Central memory CD8-positive, alpha-beta T cell (primary cell): ENCODE results near the gene IGBP1.

Source experiments
- ATAC-seq: fragments of 150-1000 bp; cut with Tn5 transposase; replicated peaks from 2 replicates; pipeline ENCODE4 v1.10.0; 2022; ENCODE audit warnings: mild to moderate bottlenecking, moderate FRiP score, moderate number of reproducible peaks; ENCODE audit not compliant: poor library complexity, severe bottlenecking; ENCODE audit errors: extremely low read depth
- DNase-seq, 2 donors: peaks; one replicate each; pipeline ENCODE4 v3.0.0; 2021; ENCODE audit warnings: low spot score in 2 of 2
- H3K27ac Mint-ChIP-seq: one replicate; pipeline ENCODE4 v1.8.0; 2022; ENCODE audit warnings: low read depth, mild to moderate bottlenecking, moderate library complexity, mixed read lengths
- H3K27me3 Mint-ChIP-seq: one replicate; pipeline ENCODE4 v1.8.0; 2022; ENCODE audit warnings: mixed read lengths
- H3K36me3 Mint-ChIP-seq: one replicate; pipeline ENCODE4 v1.8.0; 2022; ENCODE audit warnings: mild to moderate bottlenecking, moderate library complexity, mixed read lengths; ENCODE audit not compliant: insufficient read depth
- H3K4me1 Mint-ChIP-seq: one replicate; pipeline ENCODE4 v1.8.0; 2022; ENCODE audit warnings: mixed read lengths
- H3K4me3 Mint-ChIP-seq: one replicate; pipeline ENCODE4 v1.8.0; 2022; ENCODE audit warnings: mild to moderate bottlenecking, moderate library complexity, mixed read lengths
- H3K9me3 Mint-ChIP-seq: one replicate; pipeline ENCODE4 v1.8.0; 2022; ENCODE audit warnings: mixed read lengths

Gene IGBP1

GRCh38 chrX:70128071-70128470 lies 5.2 kb upstream of the IGBP1 start:
- Mint-ChIP-seq H3K27ac (no peak overlapping the region), H3K36me3 (peaks cover 3% of the 10 kb centered on the region), H3K27me3 (no peaks in the 10 kb centered on the region), H3K4me3 (no peak overlapping the region), H3K9me3 (no peaks in the 10 kb centered on the region), H3K4me1 (peaks cover 4% of the 10 kb centered on the region)
- ATAC-seq: no peak
- DNase-seq: no peak

GRCh38 chrX:70129816-70130215 lies 3.4 kb upstream of the IGBP1 start:
- H3K9me3 Mint-ChIP-seq: no peaks in the 10 kb centered on the region
- ATAC-seq (no peak), DNase-seq (no peak)
- H3K36me3 Mint-ChIP-seq: peaks cover 14% of the 10 kb centered on the region
- H3K27ac Mint-ChIP-seq: no peak overlapping the region
- no peaks in the 10 kb centered on the region for H3K27me3 Mint-ChIP-seq
- H3K4me1 Mint-ChIP-seq: peaks cover 12% of the 10 kb centered on the region
- no peak overlapping the region for H3K4me3 Mint-ChIP-seq

- peaks cover 27% of the 10 kb centered on the region for H3K4me1 Mint-ChIP-seq
- no peaks in the 10 kb centered on the region for H3K27me3 Mint-ChIP-seq
- no peak for DNase-seq
- peak overlapping the region; percentile 98 for H3K27ac Mint-ChIP-seq
- H3K36me3 Mint-ChIP-seq: peaks cover 20% of the 10 kb centered on the region
- ATAC-seq: no peak
- H3K4me3 Mint-ChIP-seq: no peak overlapping the region
- no peaks in the 10 kb centered on the region for H3K9me3 Mint-ChIP-seq
Measured at GRCh38 chrX:70132224-70132623, 1.0 kb upstream of the IGBP1 start.

- Mint-ChIP-seq H3K4me3 (peak overlapping the region; percentile 94), H3K27me3 (no peaks in the 10 kb centered on the region), H3K4me1 (peaks cover 29% of the 10 kb centered on the region), H3K9me3 (no peaks in the 10 kb centered on the region), H3K36me3 (peaks cover 22% of the 10 kb centered on the region), H3K27ac (peak overlapping the region; percentile 98)
- ATAC-seq (no peak), DNase-seq (no peak)
Measured at GRCh38 chrX:70132877-70133302, 357 bp upstream of the IGBP1 start.

DNA sequence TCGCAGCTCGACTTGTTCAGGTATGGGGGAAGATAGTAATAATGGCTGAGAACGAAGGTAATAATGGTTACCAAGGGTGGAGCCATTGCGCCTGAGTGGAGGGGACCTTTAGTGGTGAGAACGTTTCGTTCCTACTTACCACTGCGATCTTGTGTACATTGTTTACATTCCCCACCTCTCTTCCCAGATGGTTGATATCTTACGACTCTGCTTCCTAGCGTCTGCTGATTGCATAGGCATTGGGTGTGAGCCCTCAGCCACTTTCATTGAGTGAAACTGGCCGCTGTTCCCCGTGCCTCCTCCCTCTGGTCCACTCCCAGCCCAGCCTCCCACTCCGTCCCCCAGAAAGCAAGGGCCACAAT lies 850 bp downstream of the IGBP1 start:
- peak overlapping the region; percentile 98 for H3K27ac Mint-ChIP-seq
- DNase-seq (no peak), ATAC-seq (peak; percentile 11)
- no peaks in the 10 kb centered on the region for H3K9me3 Mint-ChIP-seq
- no peaks in the 10 kb centered on the region for H3K27me3 Mint-ChIP-seq
- peak overlapping the region; percentile 94 for H3K4me3 Mint-ChIP-seq
- peaks cover 29% of the 10 kb centered on the region for H3K4me1 Mint-ChIP-seq
- H3K36me3 Mint-ChIP-seq: peaks cover 23% of the 10 kb centered on the region

GRCh38 chrX:70138622-70139021 lies 5.4 kb downstream of the IGBP1 start:
- H3K4me3 Mint-ChIP-seq: no peak overlapping the region

DNA sequence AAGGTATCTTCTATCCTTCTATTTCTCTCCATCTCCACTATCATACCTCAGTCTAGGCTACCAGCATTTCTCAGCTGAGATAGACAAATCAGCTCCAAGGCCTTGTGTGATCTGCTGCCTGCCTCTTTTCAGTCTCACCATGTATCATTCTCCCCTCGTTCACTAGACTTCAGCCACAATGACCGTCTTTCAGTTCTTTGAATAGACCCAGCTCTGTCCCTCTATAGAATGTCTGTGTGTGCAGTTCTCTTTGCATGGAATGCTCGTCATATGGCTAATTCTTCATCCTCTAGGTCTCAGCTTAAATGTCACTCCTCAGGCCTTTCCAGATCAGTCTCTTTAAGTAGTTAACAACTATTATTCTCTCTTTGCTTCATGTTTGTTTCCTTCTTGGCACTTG lies 6.5 kb downstream of the IGBP1 start:
- Mint-ChIP-seq H3K36me3 (peaks cover 27% of the 10 kb centered on the region), H3K27me3 (no peaks in the 10 kb centered on the region), H3K27ac (no peak overlapping the region)

More at GRCh38 chrX:70138622-70139021, 5.4 kb downstream of the IGBP1 start:
- Mint-ChIP-seq H3K9me3 (no peaks in the 10 kb centered on the region), H3K4me1 (peaks cover 33% of the 10 kb centered on the region), H3K36me3 (peaks cover 33% of the 10 kb centered on the region), H3K27ac (no peak overlapping the region), H3K27me3 (no peaks in the 10 kb centered on the region)
- no peak for DNase-seq
- no peak for ATAC-seq

GRCh38 chrX:70141373-70141772 lies 8.1 kb downstream of the IGBP1 start:
- Mint-ChIP-seq H3K9me3 (no peaks in the 10 kb centered on the region), H3K4me1 (peaks cover 25% of the 10 kb centered on the region), H3K27me3 (no peaks in the 10 kb centered on the region), H3K36me3 (peaks cover 24% of the 10 kb centered on the region), H3K27ac (no peak overlapping the region), H3K4me3 (no peak overlapping the region)
- DNase-seq (no peak), ATAC-seq (no peak)

More for the DNA sequence above, 6.5 kb downstream of the IGBP1 start:
- H3K4me3 Mint-ChIP-seq: no peak overlapping the region
- DNase-seq: no peak
- no peak for ATAC-seq
- peaks cover 28% of the 10 kb centered on the region for H3K4me1 Mint-ChIP-seq
- H3K9me3 Mint-ChIP-seq: no peaks in the 10 kb centered on the region

DNA sequence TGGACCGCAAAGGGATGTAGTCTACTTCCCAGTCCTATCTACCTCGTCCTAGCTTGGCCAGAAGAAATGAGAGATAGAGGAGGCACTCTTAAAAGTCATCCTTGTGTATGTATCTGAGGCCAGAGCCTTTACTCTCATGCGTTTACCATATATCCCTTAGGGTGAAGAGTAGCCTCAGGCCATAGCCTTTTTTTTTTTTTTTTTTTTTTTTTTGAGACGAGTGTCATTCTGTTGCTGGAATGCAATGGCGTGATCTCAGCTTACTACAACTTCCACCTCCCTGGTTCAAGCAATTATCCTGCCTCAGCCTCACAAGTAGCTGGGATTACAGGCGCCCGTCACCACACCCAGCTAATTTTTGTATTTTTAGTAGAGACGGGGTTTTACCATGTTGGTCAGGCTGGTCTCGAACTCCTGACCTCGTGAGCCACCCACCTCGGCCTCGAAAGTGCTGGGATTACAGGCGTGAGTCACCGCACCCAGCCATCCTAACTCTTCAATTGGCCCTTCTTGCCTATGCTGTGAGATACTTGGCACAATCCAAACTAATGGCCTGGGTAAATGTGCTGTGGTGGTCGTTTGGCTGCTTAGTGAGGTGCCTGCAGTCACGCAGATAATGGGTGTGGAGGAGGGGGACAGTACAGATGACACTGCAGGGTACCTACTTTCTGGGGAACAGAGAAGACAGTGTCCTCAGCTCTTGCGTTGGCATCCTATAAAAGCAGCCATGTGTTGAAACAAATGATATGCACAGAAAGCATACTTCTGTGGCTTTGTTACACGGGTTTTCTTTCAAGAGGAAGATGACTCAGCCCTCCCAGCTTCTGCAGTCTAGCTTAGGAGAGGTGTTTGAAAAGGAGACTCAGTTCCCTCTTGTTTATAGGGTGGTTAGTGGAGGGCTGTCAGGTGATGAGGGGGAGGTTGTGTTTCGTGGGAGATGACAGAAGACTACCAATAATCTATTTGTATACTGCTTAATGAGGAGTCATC lies 33.6 kb downstream of the IGBP1 start:
- Mint-ChIP-seq H3K27me3 (no peaks in the 10 kb centered on the region), H3K4me3 (no peak overlapping the region), H3K9me3 (no peaks in the 10 kb centered on the region), H3K4me1 (no peaks in the 10 kb centered on the region), H3K36me3 (peaks cover 21% of the 10 kb centered on the region), H3K27ac (no peak overlapping the region)
- DNase-seq (no peak), ATAC-seq (no peak)

GRCh38 chrX:70168238-70169188 lies 35.3 kb downstream of the IGBP1 start:
- ATAC-seq: no peak
- Mint-ChIP-seq H3K9me3 (no peaks in the 10 kb centered on the region), H3K36me3 (peaks cover 17% of the 10 kb centered on the region), H3K27me3 (no peaks in the 10 kb centered on the region), H3K4me3 (no peak overlapping the region), H3K27ac (no peak overlapping the region), H3K4me1 (no peaks in the 10 kb centered on the region)
- no peak for DNase-seq

GRCh38 chrX:70169281-70169680 lies 36.0 kb downstream of the IGBP1 start:
- Mint-ChIP-seq H3K27me3 (no peaks in the 10 kb centered on the region), H3K27ac (no peak overlapping the region), H3K4me3 (no peak overlapping the region), H3K4me1 (no peaks in the 10 kb centered on the region), H3K36me3 (peaks cover 11% of the 10 kb centered on the region), H3K9me3 (no peaks in the 10 kb centered on the region)
- no peak for ATAC-seq
- DNase-seq: no peak

DNA sequence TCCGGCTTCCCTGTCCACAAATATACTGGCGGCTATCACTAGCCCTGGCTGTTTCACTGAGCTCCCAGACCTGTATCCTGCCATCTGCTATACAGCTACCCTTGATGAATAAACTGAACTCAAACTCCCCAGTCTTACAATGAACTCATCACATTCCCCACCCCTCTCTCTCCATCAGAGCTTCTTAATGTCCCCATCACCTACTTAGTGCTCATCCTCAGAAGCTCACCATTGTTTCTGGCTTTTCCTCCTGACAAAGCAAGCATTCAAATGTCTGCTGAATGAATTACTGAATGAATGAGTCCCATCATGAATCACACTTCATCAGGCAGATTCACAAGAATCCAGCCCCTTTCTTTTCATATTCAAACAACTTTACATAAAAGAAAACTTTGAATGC lies 38.4 kb downstream of the IGBP1 start:
- Mint-ChIP-seq H3K4me1 (no peaks in the 10 kb centered on the region), H3K4me3 (no peak overlapping the region), H3K27ac (no peak overlapping the region), H3K9me3 (no peaks in the 10 kb centered on the region), H3K36me3 (peaks cover 3% of the 10 kb centered on the region), H3K27me3 (no peaks in the 10 kb centered on the region)
- no peak for ATAC-seq
- no peak for DNase-seq
